ENCODE results near the gene INSYN2B. TPM values are rescaled to one million over a fixed set of nuclear protein-coding genes. Genes with fewer than 3 reads are reported as not detected.

The INSYN2B gene
- total RNA-seq = 0.24 and 0.43 TPM in 2 replicates

GRCh38 chr5:169980418-169981053 lies at the start of gene INSYN2B:
Gene INSYN2B (minus strand): TSS chr5:169980495. CDS start chr5:169883898, 96,597 bp downstream.

Other genes with a start within 250 kb of the INSYN2B start
- not detected in 2 replicates for gene FOXI1, start 125.4 kb upstream of the INSYN2B start, total RNA-seq

Data from tracheal epithelial cell (primary cell).